Cardiac septum (tissue), 1 donor: ENCODE results near the gene TFR2. TPM values are rescaled to one million over a fixed set of nuclear protein-coding genes. Genes with fewer than 3 reads are reported as not detected.

Experiments
- DNase-seq: peaks from one replicate; pipeline ENCODE4 v3.0.0-alpha.2; 2020; ENCODE audit warnings: low spot score
- intact Hi-C: fragments of 100-400 bp; cut with DNase I; formaldehyde crosslinking; loops from one replicate; pipeline ENCODE4 v1.14.0; 2022
- total RNA-seq: library from RNA; stranded (reverse); fragmentation: NEBNext Ultra II Directional; extraction: Animal tissue kit (Norgen Biotek cat#: 25700); gene quantifications from one replicate; pipeline ENCODE4 v1.2.1, GENCODE V29; 2021
- donor health status: DM: no; HTN: no; CAD: no.

Gene TFR2
- total RNA-seq, 1 donor from 2014 or later, result 0.13 TPM

- intact Hi-C loops, result no loop called here
- no peak for DNase-seq
Observed at GRCh38 chr7:100599911-100600729, 41.2 kb downstream of the TFR2 start.

- intact Hi-C loops, result no loop called here
- no peak for DNase-seq
Observed at GRCh38 chr7:100598425-100598824, 42.9 kb downstream of the TFR2 start.

GRCh38 chr7:100595188-100595587 is 46.2 kb downstream of the TFR2 start:
- no peak for DNase-seq

GRCh38 chr7:100591596-100591995 is 49.8 kb downstream of the TFR2 start:
- intact Hi-C loops, result no loop called here
- DNase-seq, result no peak

More at GRCh38 chr7:100595188-100595587, 46.2 kb downstream of the TFR2 start:
- intact Hi-C loops, result no loop called here

- no peak for DNase-seq
- intact Hi-C loops, result no loop called here
Observed at GRCh38 chr7:100590077-100590737, 51.1 kb downstream of the TFR2 start.

GRCh38 chr7:100589341-100589947 is 51.9 kb downstream of the TFR2 start:
- no peak for DNase-seq
- intact Hi-C loops, result loop anchor here (2.0 to 5.0 kb wide), 3 partner anchors 13 to 103 kb away; partner anchors contain the start of genes GIGYF1, GNB2 and PCOLCE

GRCh38 chr7:100588438-100588837 is 52.9 kb downstream of the TFR2 start:
- intact Hi-C loops, result loop anchor here (2.0 to 5.0 kb wide), 3 partner anchors 14 to 104 kb away; partner anchors contain the start of genes GIGYF1, GNB2 and PCOLCE

GRCh38 chr7:100586266-100587025 is 54.9 kb downstream of the TFR2 start, which contains the start of gene FBXO24:
Gene FBXO24 (plus strand): TSS chr7:100586328. CDS start chr7:100586626, 298 bp downstream.
- DNase-seq, result peak; percentile 100
- intact Hi-C loops, result loop anchor here (1.0 to 5.0 kb wide), 3 partner anchors 26 to 106 kb away; partner anchors contain the start of genes GIGYF1, GNB2 and MOSPD3

More at GRCh38 chr7:100588438-100588837, 52.9 kb downstream of the TFR2 start:
- DNase-seq, result no peak

GRCh38 chr7:100585511-100586265 is 55.7 kb downstream of the TFR2 start, which contains the start of gene LRCH4:
Gene LRCH4 (minus strand): TSS chr7:100586129. CDS start chr7:100586100, 29 bp downstream.
- intact Hi-C loops, result loop anchor here (1.0 to 5.0 kb wide), 3 partner anchors 27 to 107 kb away; partner anchors contain the start of genes GIGYF1, GNB2 and MOSPD3
- DNase-seq, result peak; percentile 87

GRCh38 chr7:100584683-100585510 is 56.5 kb downstream of the TFR2 start:
- DNase-seq, result no peak
- intact Hi-C loops, result loop anchor here (5.0 kb wide), 2 partner anchors 87 to 107 kb away; partner anchors contain the start of genes GIGYF1 and GNB2

- intact Hi-C loops, result no loop called here
- DNase-seq, result no peak
Observed at GRCh38 chr7:100584054-100584682, 57.2 kb downstream of the TFR2 start.

GRCh38 chr7:100583132-100584053 is 58.0 kb downstream of the TFR2 start:
- intact Hi-C loops, result no loop called here
- DNase-seq, result peak; percentile 90

GRCh38 chr7:100582650-100583049 is 58.7 kb downstream of the TFR2 start:
- intact Hi-C loops, result no loop called here
- DNase-seq, result no peak

GRCh38 chr7:100582041-100582579 is 59.2 kb downstream of the TFR2 start:
- no peak for DNase-seq

GRCh38 chr7:100580466-100581283 is 60.7 kb downstream of the TFR2 start:
- intact Hi-C loops, result no loop called here
- DNase-seq, result no peak

More at GRCh38 chr7:100582041-100582579, 59.2 kb downstream of the TFR2 start:
- intact Hi-C loops, result no loop called here
